KMS-11 (cell line): ENCODE measurements around the gene GVQW3.
A peak's percentile ranks its signal among the peaks of the same experiment; 100 is the strongest.

ENCODE experiments used
- H2AFZ ChIP-seq: fragments of 200-600 bp; sonication (generic); 2 replicates; pipeline ENCODE4 v1.6.1; 2016; ENCODE audit warnings: antibody characterized with exemption, mixed run types, low read depth
- H3K27ac ChIP-seq: fragments of 200-600 bp; sonication (generic); 2 replicates; pipeline ENCODE4 v1.6.1; 2016; ENCODE audit warnings: mild to moderate bottlenecking, mixed run types
- H3K27me3 ChIP-seq: fragments of 200-600 bp; sonication (generic); 2 replicates; pipeline ENCODE4 v1.6.1; 2017; ENCODE audit warnings: mild to moderate bottlenecking, low read depth, mixed run types, moderate library complexity; ENCODE audit not compliant: insufficient read depth
- H3K36me3 ChIP-seq: fragments of 200-600 bp; sonication (generic); 2 replicates; pipeline ENCODE4 v1.6.1; 2017; ENCODE audit warnings: mild to moderate bottlenecking, mixed run types; ENCODE audit not compliant: insufficient read depth
- H3K4me1 ChIP-seq: fragments of 200-600 bp; sonication (generic); 2 replicates; pipeline ENCODE4 v1.6.1; 2016; ENCODE audit warnings: mild to moderate bottlenecking, low read depth, mixed run types; ENCODE audit not compliant: poor library complexity, severe bottlenecking
- H3K4me2 ChIP-seq: fragments of 200-600 bp; sonication (generic); 2 replicates; pipeline ENCODE4 v1.7.0; 2016; ENCODE audit warnings: mild to moderate bottlenecking, mixed run types
- H3K4me3 ChIP-seq: fragments of 200-600 bp; sonication (generic); IDR thresholded peaks from 2 replicates; pipeline ENCODE4 v1.6.1; 2017; ENCODE audit warnings: low read depth, low read length, mixed read lengths; ENCODE audit not compliant: insufficient read depth
- H3K79me2 ChIP-seq: fragments of 200-600 bp; sonication (generic); 2 replicates; pipeline ENCODE4 v1.6.1; 2016; ENCODE audit warnings: low read depth, mixed run types; ENCODE audit not compliant: insufficient read depth
- H3K9ac ChIP-seq: fragments of 200-600 bp; sonication (generic); 2 replicates; pipeline ENCODE4 v1.6.1; 2016; ENCODE audit warnings: mild to moderate bottlenecking, mixed run types
- H4K20me1 ChIP-seq: fragments of 200-600 bp; sonication (generic); 2 replicates; pipeline ENCODE4 v1.6.1; 2016; ENCODE audit warnings: mild to moderate bottlenecking, mixed run types; ENCODE audit not compliant: insufficient read depth
- CTCF ChIP-seq: fragments of 200-600 bp; sonication (generic); conservative IDR thresholded peaks from 2 replicates; pipeline ENCODE4 v1.6.1; 2017; ENCODE audit warnings: low read depth, mild to moderate bottlenecking, antibody characterized with exemption, low read length, moderate library complexity, mixed read lengths

GVQW3 gene

GRCh38 chr11:76380977-76381719 is at the start of gene GVQW3, which contains the start of gene THAP12:
Gene GVQW3, plus strand, starts transcription at chr11:76381323. Its CDS starts 506 bp downstream, at chr11:76381829.
Gene THAP12, minus strand, starts transcription at chr11:76381132. Its CDS starts 296 bp downstream, at chr11:76380836.
- Histone ChIP-seq H3K4me1 (peaks cover 43% of the 10 kb centered on the region), H3K79me2 (peaks cover 44% of the 10 kb centered on the region), H2AFZ (peak within 1 kb of the TSS; percentile 75), H3K9ac (peak within 1 kb of the TSS; percentile 94), H3K27me3 (no peaks in the 10 kb centered on the region), H3K27ac (peak within 1 kb of the TSS; percentile 69), H3K36me3 (no peaks in the 10 kb centered on the region), H3K4me3 (peak within 1 kb of the TSS; percentile 46), H3K4me2 (peak within 1 kb of the TSS; percentile 99), H4K20me1 (peaks cover 9% of the 10 kb centered on the region; the same call in 1 of the 2 replicates)
- no peak for TF ChIP-seq CTCF

- no peaks in the 10 kb centered on the region for H3K36me3 ChIP-seq
- no peak overlapping the region for H3K27ac ChIP-seq
- no peaks in the 10 kb centered on the region for H3K27me3 ChIP-seq
- H3K4me1 ChIP-seq = peaks cover 5% of the 10 kb centered on the region
- H4K20me1 ChIP-seq = no peaks in the 10 kb centered on the region
- no peak for TF ChIP-seq CTCF
- no peaks in the 10 kb centered on the region for H3K79me2 ChIP-seq
- H2AFZ ChIP-seq = no peak overlapping the region
- H3K9ac ChIP-seq = no peak overlapping the region
- no peak overlapping the region for H3K4me3 ChIP-seq
- H3K4me2 ChIP-seq = no peak overlapping the region
Measured at GRCh38 chr11:76334826-76335389, 46.2 kb upstream of the GVQW3 start.

- Histone ChIP-seq H3K4me3 (no peak overlapping the region), H2AFZ (no peak overlapping the region), H3K36me3 (no peaks in the 10 kb centered on the region), H3K4me2 (no peak overlapping the region), H3K27me3 (no peaks in the 10 kb centered on the region), H3K9ac (no peak overlapping the region), H4K20me1 (no peaks in the 10 kb centered on the region), H3K79me2 (no peaks in the 10 kb centered on the region), H3K4me1 (peaks cover 5% of the 10 kb centered on the region), H3K27ac (no peak overlapping the region)
- no peak for TF ChIP-seq CTCF
Measured at GRCh38 chr11:76335842-76336241, 45.3 kb upstream of the GVQW3 start.

- Histone ChIP-seq H3K4me3 (no peak overlapping the region), H4K20me1 (no peaks in the 10 kb centered on the region), H3K27me3 (no peaks in the 10 kb centered on the region), H3K36me3 (no peaks in the 10 kb centered on the region), H3K79me2 (no peaks in the 10 kb centered on the region), H2AFZ (no peak overlapping the region), H3K4me1 (peaks cover 5% of the 10 kb centered on the region), H3K27ac (no peak overlapping the region), H3K9ac (no peak overlapping the region), H3K4me2 (no peak overlapping the region)
- no peak for TF ChIP-seq CTCF
Measured at GRCh38 chr11:76336597-76336996, 44.5 kb upstream of the GVQW3 start.
